Glutamatergic neuron (in vitro differentiated cells): ENCODE data around the gene OTUD7B. TPM values are rescaled to one million over a fixed set of nuclear protein-coding genes. Genes with fewer than 3 reads are reported as not detected.
A peak's percentile ranks its signal among the peaks of the same experiment; 100 is the strongest.

Experiments used
- DNase-seq: peaks from one replicate; pipeline ENCODE4 v3.0.0; 2022
- H3K27ac Mint-ChIP-seq: one replicate; pipeline ENCODE4 v1.8.0; 2020; ENCODE audit warnings: mild to moderate bottlenecking, mixed read lengths, inconsistent platforms; ENCODE audit not compliant: unreplicated experiment
- H3K27me3 Mint-ChIP-seq: one replicate; pipeline ENCODE4 v1.8.0; 2020; ENCODE audit warnings: mild to moderate bottlenecking, moderate library complexity, mixed read lengths, inconsistent platforms; ENCODE audit not compliant: unreplicated experiment
- H3K36me3 Mint-ChIP-seq: one replicate; pipeline ENCODE4 v1.8.0; 2020; ENCODE audit warnings: mild to moderate bottlenecking, mixed read lengths, inconsistent platforms; ENCODE audit not compliant: unreplicated experiment
- H3K4me1 Mint-ChIP-seq: one replicate; pipeline ENCODE4 v1.8.0; 2020; ENCODE audit warnings: mild to moderate bottlenecking, low read depth, mixed read lengths, inconsistent platforms; ENCODE audit not compliant: unreplicated experiment
- H3K4me3 Mint-ChIP-seq: one replicate; pipeline ENCODE4 v1.8.0; 2020; ENCODE audit warnings: mild to moderate bottlenecking, mixed read lengths, inconsistent platforms; ENCODE audit not compliant: unreplicated experiment
- H3K9me3 Mint-ChIP-seq: one replicate; pipeline ENCODE4 v1.8.0; 2020; ENCODE audit warnings: mild to moderate bottlenecking, moderate library complexity, mixed read lengths, inconsistent platforms; ENCODE audit not compliant: unreplicated experiment
- total RNA-seq: library from RNA; stranded (reverse); fragmentation: NEBNext Ultra II Directional; extraction: Animal tissue kit (Norgen Biotek cat#: 25700); gene quantifications from one replicate; pipeline ENCODE4 v1.2.1, GENCODE V29; 2021; ENCODE audit not compliant: unreplicated experiment
- TF ChIP-seq, protein P1 (sequence below): fragments of 200-600 bp; sonication (generic); IDR thresholded peaks from one replicate; pipeline ENCODE4 v1.5.0; 2021; ENCODE audit not compliant: partially characterized antibody, unreplicated experiment

OTUD7B gene
- total RNA-seq, 1 donor from 2014 or later, result 15.4 TPM

DNA sequence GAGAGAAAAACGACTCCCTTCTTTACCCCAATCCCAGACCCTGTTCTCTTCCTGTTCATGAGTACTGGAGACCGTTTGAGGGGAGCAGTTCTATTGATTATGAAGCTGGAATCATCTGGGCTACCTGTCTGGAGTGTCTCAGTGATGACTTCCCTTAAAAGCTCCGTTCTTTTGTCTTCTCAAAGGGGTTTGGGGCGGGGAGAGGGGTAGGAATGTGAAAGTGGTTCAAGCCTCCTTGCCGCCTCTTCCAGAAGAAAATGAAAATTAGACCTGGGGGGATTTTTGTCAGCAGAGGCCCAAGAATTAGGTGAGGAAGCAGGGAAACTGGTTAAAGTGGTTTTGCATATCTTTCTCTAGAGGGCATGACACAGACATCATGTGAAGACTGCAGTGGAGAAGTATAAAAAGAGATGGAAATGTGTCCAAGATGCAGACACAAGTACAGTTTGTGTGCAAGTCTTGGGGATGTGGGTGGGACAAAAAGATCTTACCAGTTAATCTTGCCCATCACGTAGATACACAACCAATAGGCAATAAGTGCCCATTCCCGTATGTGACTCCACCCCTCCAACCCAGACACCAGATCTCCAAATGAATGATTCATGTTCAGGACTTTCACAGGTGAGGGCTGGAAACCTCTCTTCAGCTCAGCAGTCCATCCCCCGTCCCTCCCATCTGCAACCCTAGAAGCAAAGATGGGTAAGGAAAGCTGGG, 73.4 kb downstream of the OTUD7B start:
- H3K9me3 Mint-ChIP-seq, result no peaks in the 10 kb centered on the region
- TF ChIP-seq, protein P1, sequence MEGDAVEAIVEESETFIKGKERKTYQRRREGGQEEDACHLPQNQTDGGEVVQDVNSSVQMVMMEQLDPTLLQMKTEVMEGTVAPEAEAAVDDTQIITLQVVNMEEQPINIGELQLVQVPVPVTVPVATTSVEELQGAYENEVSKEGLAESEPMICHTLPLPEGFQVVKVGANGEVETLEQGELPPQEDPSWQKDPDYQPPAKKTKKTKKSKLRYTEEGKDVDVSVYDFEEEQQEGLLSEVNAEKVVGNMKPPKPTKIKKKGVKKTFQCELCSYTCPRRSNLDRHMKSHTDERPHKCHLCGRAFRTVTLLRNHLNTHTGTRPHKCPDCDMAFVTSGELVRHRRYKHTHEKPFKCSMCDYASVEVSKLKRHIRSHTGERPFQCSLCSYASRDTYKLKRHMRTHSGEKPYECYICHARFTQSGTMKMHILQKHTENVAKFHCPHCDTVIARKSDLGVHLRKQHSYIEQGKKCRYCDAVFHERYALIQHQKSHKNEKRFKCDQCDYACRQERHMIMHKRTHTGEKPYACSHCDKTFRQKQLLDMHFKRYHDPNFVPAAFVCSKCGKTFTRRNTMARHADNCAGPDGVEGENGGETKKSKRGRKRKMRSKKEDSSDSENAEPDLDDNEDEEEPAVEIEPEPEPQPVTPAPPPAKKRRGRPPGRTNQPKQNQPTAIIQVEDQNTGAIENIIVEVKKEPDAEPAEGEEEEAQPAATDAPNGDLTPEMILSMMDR, result no peak
- no peaks in the 10 kb centered on the region for H3K36me3 Mint-ChIP-seq
- no peak overlapping the region for H3K27ac Mint-ChIP-seq
- peak overlapping the region; percentile 1 for H3K4me3 Mint-ChIP-seq
- peaks cover 11% of the 10 kb centered on the region for H3K4me1 Mint-ChIP-seq
- peaks cover 7% of the 10 kb centered on the region for H3K27me3 Mint-ChIP-seq
- DNase-seq, result no peak

DNA sequence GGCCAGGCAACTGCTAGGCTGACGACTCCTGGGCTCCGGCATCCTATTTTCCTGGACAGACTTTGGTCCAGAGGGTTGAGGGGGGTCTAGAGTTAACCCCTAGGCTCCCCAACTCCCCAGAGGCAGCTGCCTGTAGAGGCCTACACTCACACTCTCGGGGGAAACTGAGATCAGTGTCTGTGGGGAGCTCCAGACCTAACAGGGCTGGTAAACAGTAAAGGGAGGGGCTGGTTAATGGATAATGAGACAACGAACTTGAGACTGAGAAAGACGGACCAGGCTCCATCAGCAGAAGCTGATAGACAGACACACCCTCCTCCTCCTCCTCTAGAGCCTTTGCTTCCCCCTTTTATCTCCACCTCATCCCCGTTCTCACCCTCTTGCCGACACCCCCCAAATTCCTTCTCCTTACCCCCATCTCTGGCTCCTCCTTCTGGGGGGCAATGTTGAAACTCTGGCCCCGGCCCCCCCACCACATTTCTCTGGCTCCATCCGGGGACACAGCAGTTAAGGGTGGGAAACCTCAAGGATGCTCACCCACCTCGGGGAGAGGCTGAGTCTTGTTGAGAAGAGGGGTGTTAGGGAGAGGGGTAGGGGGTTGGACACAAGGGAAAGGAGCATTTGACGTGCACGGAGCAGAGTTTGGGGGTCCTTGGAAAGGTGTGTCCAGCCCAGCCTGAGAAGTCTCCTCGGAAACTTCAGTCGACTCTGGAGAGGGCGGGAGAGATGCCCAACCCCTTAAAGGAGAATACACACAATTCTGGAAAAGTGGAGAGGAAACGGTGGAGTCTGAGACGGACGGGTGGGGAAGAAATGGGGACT, 74.1 kb downstream of the OTUD7B start, which contains the start of gene MTMR11:
Gene MTMR11 (minus strand): TSS at position 710 of the 822 bp plus-strand sequence. CDS start 232 bp downstream, at position 478.
- DNase-seq, result no peak
- peaks cover 1% of the 10 kb centered on the region for H3K9me3 Mint-ChIP-seq
- H3K27me3 Mint-ChIP-seq, result peaks cover 10% of the 10 kb centered on the region
- no peaks in the 10 kb centered on the region for H3K36me3 Mint-ChIP-seq
- TF ChIP-seq, protein P1, result no peak
- H3K4me3 Mint-ChIP-seq, result peak within 1 kb of the TSS; percentile 65
- no peak within 1 kb of the TSS for H3K27ac Mint-ChIP-seq
- peaks cover 6% of the 10 kb centered on the region for H3K4me1 Mint-ChIP-seq

DNA sequence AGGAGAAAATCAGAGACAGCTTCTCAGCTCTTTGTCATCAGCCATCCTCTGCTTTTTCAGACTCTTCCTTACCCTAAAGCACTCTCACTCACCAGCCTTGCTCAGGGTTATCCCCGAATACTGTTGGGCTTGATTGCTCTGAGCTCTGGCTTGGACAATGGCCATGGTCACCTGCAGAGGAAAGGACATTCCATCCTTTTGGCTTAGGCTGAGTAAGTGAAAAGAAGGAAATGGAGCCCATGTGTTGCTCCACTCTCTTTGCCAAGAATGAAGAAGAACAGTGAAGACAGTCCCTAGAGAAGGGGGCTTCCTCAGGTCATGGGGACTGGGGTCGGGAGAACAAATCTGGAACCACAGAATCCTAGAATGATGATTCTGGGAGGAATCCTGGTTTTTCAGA, 76.2 kb downstream of the OTUD7B start:
- TF ChIP-seq, protein P1, result no peak
- Mint-ChIP-seq H3K4me3 (no peak overlapping the region), H3K4me1 (peaks cover 6% of the 10 kb centered on the region), H3K27me3 (peaks cover 8% of the 10 kb centered on the region), H3K27ac (no peak overlapping the region), H3K9me3 (peaks cover 1% of the 10 kb centered on the region), H3K36me3 (no peaks in the 10 kb centered on the region)
- no peak for DNase-seq

DNA sequence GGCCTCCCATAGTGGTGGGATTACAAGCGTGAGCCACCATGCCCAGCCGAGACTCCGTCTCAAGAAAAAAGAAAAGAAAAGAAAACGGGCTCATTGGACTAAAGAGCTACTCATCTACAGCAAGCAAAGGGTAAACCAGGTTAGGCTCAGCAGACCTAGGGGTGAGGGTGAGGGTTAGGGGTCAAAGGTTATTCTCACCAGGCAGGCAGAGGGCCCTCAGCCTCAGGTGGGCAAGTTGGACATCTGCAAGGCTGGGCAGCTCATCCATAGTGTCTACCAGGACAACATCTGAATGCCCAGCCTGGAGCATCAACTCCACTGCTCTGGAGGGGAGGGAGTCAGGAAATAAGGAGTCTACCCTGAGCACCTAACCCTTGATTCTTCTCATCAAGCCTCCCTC, 77.3 kb downstream of the OTUD7B start:
- Mint-ChIP-seq H3K4me3 (no peak overlapping the region), H3K9me3 (peaks cover 7% of the 10 kb centered on the region), H3K27me3 (peaks cover 11% of the 10 kb centered on the region), H3K36me3 (no peaks in the 10 kb centered on the region), H3K4me1 (peaks cover 12% of the 10 kb centered on the region), H3K27ac (no peak overlapping the region)
- DNase-seq, result no peak
- TF ChIP-seq, protein P1, result no peak
